Measurements from ENCODE around the gene SLC44A1.

The SLC44A1 gene

DNA sequence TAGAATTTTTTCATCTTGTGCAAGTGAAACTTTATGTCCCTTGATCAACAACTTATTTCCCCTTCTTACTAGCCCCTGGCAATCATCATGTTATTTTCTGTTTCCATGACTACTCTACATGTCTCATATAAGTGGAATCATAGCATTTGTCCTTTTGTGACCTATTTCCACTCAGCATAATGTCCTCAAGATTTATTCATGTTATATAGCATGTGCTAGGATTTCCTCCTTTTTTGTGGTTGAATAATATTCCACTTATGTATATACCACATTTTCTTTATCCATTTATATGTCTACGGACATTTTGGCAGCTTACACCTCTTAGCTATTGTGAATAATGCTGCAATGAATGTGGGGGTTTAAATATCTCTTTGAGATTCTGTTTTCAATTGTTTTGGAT lies 224.4 kb downstream of the SLC44A1 start:
- no peaks in the 10 kb centered on the region for H3K27me3 ChIP-seq (ENCODE audit: control insufficient read depth, insufficient read depth, low read length)
- peaks cover 42% of the 10 kb centered on the region for H3K36me3 ChIP-seq (ENCODE audit: control insufficient read depth, insufficient read depth, low read length)
- H3K27ac ChIP-seq (ENCODE audit: low read depth, low read length) = no peak overlapping the region
- H3K4me1 ChIP-seq (ENCODE audit: control insufficient read depth, insufficient read depth, low read length) = no peaks in the 10 kb centered on the region
- no peak overlapping the region for H3K9ac ChIP-seq (ENCODE audit: low read depth, low read length)
- no peaks in the 10 kb centered on the region for H3K9me3 ChIP-seq (ENCODE audit: control insufficient read depth, insufficient read depth, low read length)
- H3K4me3 ChIP-seq (ENCODE audit: low read depth, low read length) = no peak overlapping the region

- Histone ChIP-seq H3K36me3 (ENCODE audit: control insufficient read depth, insufficient read depth, low read length) (peaks cover 17% of the 10 kb centered on the region), H3K27ac (ENCODE audit: low read depth, low read length) (no peak overlapping the region)
These were observed 228.8 kb downstream of the SLC44A1 start for GRCh38 chr9:105473221-105473620.

GRCh38 chr9:105475302-105475701 lies 230.9 kb downstream of the SLC44A1 start:
- Histone ChIP-seq H3K27me3 (ENCODE audit: control insufficient read depth, insufficient read depth, low read length) (no peaks in the 10 kb centered on the region), H3K4me1 (ENCODE audit: control insufficient read depth, insufficient read depth, low read length) (no peaks in the 10 kb centered on the region), H3K9ac (ENCODE audit: low read depth, low read length) (no peak overlapping the region), H3K27ac (ENCODE audit: low read depth, low read length) (no peak overlapping the region), H3K36me3 (ENCODE audit: control insufficient read depth, insufficient read depth, low read length) (peaks cover 14% of the 10 kb centered on the region; the same call in 1 of the 2 replicates), H3K9me3 (ENCODE audit: control insufficient read depth, insufficient read depth, low read length) (no peaks in the 10 kb centered on the region), H3K4me3 (ENCODE audit: low read depth, low read length) (no peak overlapping the region)

More at GRCh38 chr9:105473221-105473620, 228.8 kb downstream of the SLC44A1 start:
- no peaks in the 10 kb centered on the region for H3K4me1 ChIP-seq (ENCODE audit: control insufficient read depth, insufficient read depth, low read length)
- no peak overlapping the region for H3K9ac ChIP-seq (ENCODE audit: low read depth, low read length)
- no peaks in the 10 kb centered on the region for H3K27me3 ChIP-seq (ENCODE audit: control insufficient read depth, insufficient read depth, low read length)
- no peak overlapping the region for H3K4me3 ChIP-seq (ENCODE audit: low read depth, low read length)
- H3K9me3 ChIP-seq (ENCODE audit: control insufficient read depth, insufficient read depth, low read length) = no peaks in the 10 kb centered on the region

DNA sequence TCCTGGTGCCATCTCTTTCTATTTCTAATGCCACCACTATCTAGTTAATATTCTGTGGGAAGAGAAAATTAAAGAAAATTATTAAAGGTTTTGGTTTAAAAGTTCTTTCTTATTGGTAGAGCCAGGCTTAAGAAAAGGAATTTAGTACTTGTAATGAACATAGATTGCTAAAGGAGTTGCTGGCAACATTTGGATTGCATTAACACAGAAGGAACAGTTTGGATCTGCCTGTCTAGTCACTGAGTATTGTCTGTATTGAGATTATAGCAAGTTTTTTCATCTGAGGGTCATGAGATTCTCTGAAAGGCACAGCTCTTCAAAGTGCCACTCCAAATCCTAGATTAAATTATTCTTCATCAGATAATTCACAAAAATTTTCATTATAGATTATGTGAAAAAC lies 235.4 kb downstream of the SLC44A1 start:
- H3K4me3 ChIP-seq (ENCODE audit: low read depth, low read length) = no peak overlapping the region
- H3K9me3 ChIP-seq (ENCODE audit: control insufficient read depth, insufficient read depth, low read length) = no peaks in the 10 kb centered on the region
- H3K4me1 ChIP-seq (ENCODE audit: control insufficient read depth, insufficient read depth, low read length) = no peaks in the 10 kb centered on the region
- no peaks in the 10 kb centered on the region for H3K27me3 ChIP-seq (ENCODE audit: control insufficient read depth, insufficient read depth, low read length)
- H3K27ac ChIP-seq (ENCODE audit: low read depth, low read length) = no peak overlapping the region
- peaks cover 3% of the 10 kb centered on the region; the same call in 1 of the 2 replicates for H3K36me3 ChIP-seq (ENCODE audit: control insufficient read depth, insufficient read depth, low read length)
- H3K9ac ChIP-seq (ENCODE audit: low read depth, low read length) = no peak overlapping the region

- no peak overlapping the region for H3K27ac ChIP-seq (ENCODE audit: low read depth, low read length)
- H3K36me3 ChIP-seq (ENCODE audit: control insufficient read depth, insufficient read depth, low read length) = peaks cover 8% of the 10 kb centered on the region
- no peak overlapping the region for H3K9ac ChIP-seq (ENCODE audit: low read depth, low read length)
- H3K4me1 ChIP-seq (ENCODE audit: control insufficient read depth, insufficient read depth, low read length) = no peaks in the 10 kb centered on the region
- H3K9me3 ChIP-seq (ENCODE audit: control insufficient read depth, insufficient read depth, low read length) = no peaks in the 10 kb centered on the region
- no peaks in the 10 kb centered on the region for H3K27me3 ChIP-seq (ENCODE audit: control insufficient read depth, insufficient read depth, low read length)
- no peak overlapping the region for H3K4me3 ChIP-seq (ENCODE audit: low read depth, low read length)
These were observed 239.2 kb downstream of the SLC44A1 start for GRCh38 chr9:105483618-105484017.

GRCh38 chr9:105484226-105484625 lies 239.8 kb downstream of the SLC44A1 start:
- Histone ChIP-seq H3K27ac (ENCODE audit: low read depth, low read length) (no peak overlapping the region), H3K4me3 (ENCODE audit: low read depth, low read length) (no peak overlapping the region), H3K27me3 (ENCODE audit: control insufficient read depth, insufficient read depth, low read length) (no peaks in the 10 kb centered on the region), H3K36me3 (ENCODE audit: control insufficient read depth, insufficient read depth, low read length) (peaks cover 8% of the 10 kb centered on the region), H3K4me1 (ENCODE audit: control insufficient read depth, insufficient read depth, low read length) (no peaks in the 10 kb centered on the region), H3K9me3 (ENCODE audit: control insufficient read depth, insufficient read depth, low read length) (no peaks in the 10 kb centered on the region), H3K9ac (ENCODE audit: low read depth, low read length) (no peak overlapping the region)

GRCh38 chr9:105485131-105485530 lies 240.7 kb downstream of the SLC44A1 start:
- Histone ChIP-seq H3K27me3 (ENCODE audit: control insufficient read depth, insufficient read depth, low read length) (no peaks in the 10 kb centered on the region), H3K36me3 (ENCODE audit: control insufficient read depth, insufficient read depth, low read length) (peaks cover 5% of the 10 kb centered on the region), H3K4me3 (ENCODE audit: low read depth, low read length) (no peak overlapping the region), H3K4me1 (ENCODE audit: control insufficient read depth, insufficient read depth, low read length) (no peaks in the 10 kb centered on the region), H3K27ac (ENCODE audit: low read depth, low read length) (no peak overlapping the region), H3K9ac (ENCODE audit: low read depth, low read length) (no peak overlapping the region), H3K9me3 (ENCODE audit: control insufficient read depth, insufficient read depth, low read length) (no peaks in the 10 kb centered on the region)
